OCI-LY3 (cell line): ENCODE results near the gene CCDC157.
"Not testable (repeated sequence)": the region's sequence is repeated elsewhere in the genome, so short reads cannot be mapped to it uniquely, and the experiment has no call there.

Experiments
- H2AFZ ChIP-seq: fragments of 200-600, 300-600 bp; shearing (Covaris generic); 2 replicates; pipeline ENCODE4 v1.6.0; 2014; ENCODE audit warnings: antibody characterized with exemption, low read depth, low read length
- H3K27ac ChIP-seq: fragments of 200-600, 300-600 bp; sonication (generic); 2 replicates; pipeline ENCODE4 v1.5.1; 2014; ENCODE audit warnings: mild to moderate bottlenecking, low read length, moderate library complexity, mixed read lengths
- H3K27me3 ChIP-seq: fragments of 200-600, 300-600 bp; sonication (generic); 2 replicates; pipeline ENCODE4 v1.6.1; 2014; ENCODE audit warnings: low read depth, low read length, mixed read lengths
- H3K36me3 ChIP-seq: fragments of 200-600, 300-600 bp; sonication (generic); replicated peaks from 2 replicates; pipeline ENCODE3; 2014; ENCODE audit warnings: low read depth, low read length, mixed read lengths
- H3K4me1 ChIP-seq: fragments of 300-600, 200-600 bp; sonication (generic); 2 replicates; pipeline ENCODE4 v1.6.1; 2014; ENCODE audit warnings: low read length, mixed read lengths
- H3K4me2 ChIP-seq: fragments of 200-600, 300-600 bp; sonication (generic); 2 replicates; pipeline ENCODE4 v1.6.1; 2014; ENCODE audit warnings: low read length, mixed read lengths
- H3K4me3 ChIP-seq: fragments of 300-600, 200-600 bp; sonication (generic); 2 replicates; pipeline ENCODE4 v1.5.1; 2014; ENCODE audit warnings: antibody characterized with exemption, mild to moderate bottlenecking, low read length, moderate library complexity
- H3K79me2 ChIP-seq: fragments of 300-600, 200-600 bp; shearing (Covaris generic); 2 replicates; pipeline ENCODE4 v1.6.1; 2014; ENCODE audit warnings: mild to moderate bottlenecking, low read length, mixed read lengths
- H3K9ac ChIP-seq: fragments of 300-600, 200-600 bp; shearing (Covaris generic); 2 replicates; pipeline ENCODE4 v1.6.0; 2014; ENCODE audit warnings: mild to moderate bottlenecking, low read length, moderate library complexity
- H3K9me3 ChIP-seq: fragments of 200-600, 300-600 bp; shearing (Covaris generic); 2 replicates; pipeline ENCODE4 v1.6.1; 2014; ENCODE audit warnings: low read length, mixed read lengths; ENCODE audit not compliant: insufficient read depth
- H4K20me1 ChIP-seq: fragments of 200-600, 300-600 bp; sonication (generic); 2 replicates; pipeline ENCODE4 v1.6.1; 2016; ENCODE audit warnings: low read length, mixed read lengths; ENCODE audit not compliant: insufficient read depth
- EZH2phosphoT487 ChIP-seq: fragments of 200-600 bp; shearing (Covaris generic); IDR thresholded peaks from 2 replicates; pipeline ENCODE4 v1.6.1; 2018; ENCODE audit warnings: antibody characterized with exemption, mixed run types, low read depth
- TF ChIP-seq, protein P1 (sequence below): fragments of 200-600, 300-600 bp; sonication (generic); IDR thresholded peaks from 2 replicates; pipeline ENCODE4 v1.5.1; 2014; ENCODE audit warnings: antibody characterized with exemption, low read length, low read depth

CCDC157 gene

DNA sequence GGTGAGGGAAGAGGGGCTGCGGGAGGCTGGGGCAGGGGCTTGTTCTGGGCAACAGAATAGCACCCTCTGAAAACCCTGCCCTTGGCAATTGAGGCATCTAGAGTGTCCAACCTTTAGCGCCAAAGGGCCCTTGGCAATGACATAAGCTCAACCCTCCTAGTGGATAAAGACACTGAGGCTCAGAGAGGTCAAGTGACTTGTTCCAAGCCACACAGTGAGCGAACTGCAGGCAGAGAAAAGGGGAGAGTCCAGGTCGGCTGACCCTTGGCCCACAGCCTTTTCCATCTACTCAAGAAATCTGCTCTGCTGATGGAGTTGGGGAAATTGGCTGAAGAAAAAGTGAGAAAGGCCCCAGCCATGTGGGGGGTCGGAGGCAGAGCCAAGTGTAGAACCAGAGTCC is 42.9 kb downstream of the CCDC157 start:
- H3K4me2 ChIP-seq, result no peak overlapping the region
- TF ChIP-seq, protein P1, sequence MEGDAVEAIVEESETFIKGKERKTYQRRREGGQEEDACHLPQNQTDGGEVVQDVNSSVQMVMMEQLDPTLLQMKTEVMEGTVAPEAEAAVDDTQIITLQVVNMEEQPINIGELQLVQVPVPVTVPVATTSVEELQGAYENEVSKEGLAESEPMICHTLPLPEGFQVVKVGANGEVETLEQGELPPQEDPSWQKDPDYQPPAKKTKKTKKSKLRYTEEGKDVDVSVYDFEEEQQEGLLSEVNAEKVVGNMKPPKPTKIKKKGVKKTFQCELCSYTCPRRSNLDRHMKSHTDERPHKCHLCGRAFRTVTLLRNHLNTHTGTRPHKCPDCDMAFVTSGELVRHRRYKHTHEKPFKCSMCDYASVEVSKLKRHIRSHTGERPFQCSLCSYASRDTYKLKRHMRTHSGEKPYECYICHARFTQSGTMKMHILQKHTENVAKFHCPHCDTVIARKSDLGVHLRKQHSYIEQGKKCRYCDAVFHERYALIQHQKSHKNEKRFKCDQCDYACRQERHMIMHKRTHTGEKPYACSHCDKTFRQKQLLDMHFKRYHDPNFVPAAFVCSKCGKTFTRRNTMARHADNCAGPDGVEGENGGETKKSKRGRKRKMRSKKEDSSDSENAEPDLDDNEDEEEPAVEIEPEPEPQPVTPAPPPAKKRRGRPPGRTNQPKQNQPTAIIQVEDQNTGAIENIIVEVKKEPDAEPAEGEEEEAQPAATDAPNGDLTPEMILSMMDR, result no peak
- no peak for TF ChIP-seq EZH2phosphoT487

DNA sequence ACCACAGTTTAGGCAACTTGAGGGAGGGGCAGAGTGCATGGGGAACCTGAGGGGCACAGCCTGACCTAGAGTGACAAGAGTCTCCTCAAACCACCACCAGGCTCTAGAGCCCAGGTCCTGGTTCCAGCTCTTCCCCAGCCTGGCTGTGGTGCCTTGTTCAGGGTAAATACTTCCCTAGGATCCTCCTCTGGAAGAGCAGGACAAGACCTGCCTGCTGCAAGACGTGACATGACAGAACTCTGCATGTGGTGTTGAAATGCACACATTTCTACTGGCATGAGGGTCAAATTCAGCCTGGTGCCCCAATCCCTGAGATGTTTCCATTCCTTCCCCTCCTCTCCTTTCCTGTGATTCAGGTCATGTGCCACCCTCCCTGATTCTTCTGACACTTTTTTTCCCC is 43.4 kb downstream of the CCDC157 start:
- no peaks in the 10 kb centered on the region for H3K36me3 ChIP-seq
- H3K27ac ChIP-seq, result no peak overlapping the region
- H3K27me3 ChIP-seq, result 0 out of 2 replicates have a peak, but pooled peaks cover 7% of the 10 kb centered on the region
- TF ChIP-seq, protein P1, result no peak
- TF ChIP-seq EZH2phosphoT487, result no peak
- no peaks in the 10 kb centered on the region for H3K79me2 ChIP-seq
- no peak overlapping the region for H3K4me3 ChIP-seq
- no peaks in the 10 kb centered on the region for H3K9me3 ChIP-seq
- no peaks in the 10 kb centered on the region for H4K20me1 ChIP-seq
- no peak overlapping the region for H3K9ac ChIP-seq
- H2AFZ ChIP-seq, result no peak overlapping the region
- peaks cover 13% of the 10 kb centered on the region for H3K4me1 ChIP-seq
- H3K4me2 ChIP-seq, result no peak overlapping the region

More for the DNA sequence above, 42.9 kb downstream of the CCDC157 start:
- no peaks in the 10 kb centered on the region for H3K79me2 ChIP-seq
- H3K36me3 ChIP-seq, result no peaks in the 10 kb centered on the region
- H3K4me3 ChIP-seq, result no peak overlapping the region
- 0 out of 2 replicates have a peak, but pooled peaks cover 7% of the 10 kb centered on the region for H3K27me3 ChIP-seq
- no peaks in the 10 kb centered on the region for H4K20me1 ChIP-seq
- H3K9ac ChIP-seq, result no peak overlapping the region
- H3K27ac ChIP-seq, result no peak overlapping the region
- H3K9me3 ChIP-seq, result no peaks in the 10 kb centered on the region
- H3K4me1 ChIP-seq, result peaks cover 13% of the 10 kb centered on the region
- H2AFZ ChIP-seq, result no peak overlapping the region

DNA sequence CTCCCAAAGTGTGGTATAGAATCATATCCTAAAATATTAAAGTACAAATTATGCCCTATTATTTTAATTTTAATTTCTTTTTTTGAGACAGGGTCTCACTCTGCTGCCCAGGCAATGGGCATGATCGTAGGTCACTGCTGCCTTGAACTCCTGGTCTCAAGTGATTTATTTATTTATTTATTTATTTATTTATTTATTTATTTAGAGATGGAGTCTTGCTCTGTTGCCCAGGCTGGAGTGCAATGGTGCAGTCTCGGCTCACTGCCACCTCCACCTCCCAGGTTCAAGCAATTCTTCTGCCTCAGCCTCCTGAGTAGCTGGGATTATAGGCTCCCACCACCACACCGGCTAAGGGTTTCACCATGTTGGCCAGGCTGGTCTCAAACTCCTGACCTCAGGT is 44.2 kb downstream of the CCDC157 start:
- not testable (repeated sequence) for H3K27ac ChIP-seq, H2AFZ ChIP-seq, H3K27me3 ChIP-seq, H3K9ac ChIP-seq, H3K4me3 ChIP-seq, H3K9me3 ChIP-seq, H4K20me1 ChIP-seq, H3K4me2 ChIP-seq, H3K36me3 ChIP-seq, H3K79me2 ChIP-seq
- peaks cover 13% of the 10 kb centered on the region for H3K4me1 ChIP-seq

DNA sequence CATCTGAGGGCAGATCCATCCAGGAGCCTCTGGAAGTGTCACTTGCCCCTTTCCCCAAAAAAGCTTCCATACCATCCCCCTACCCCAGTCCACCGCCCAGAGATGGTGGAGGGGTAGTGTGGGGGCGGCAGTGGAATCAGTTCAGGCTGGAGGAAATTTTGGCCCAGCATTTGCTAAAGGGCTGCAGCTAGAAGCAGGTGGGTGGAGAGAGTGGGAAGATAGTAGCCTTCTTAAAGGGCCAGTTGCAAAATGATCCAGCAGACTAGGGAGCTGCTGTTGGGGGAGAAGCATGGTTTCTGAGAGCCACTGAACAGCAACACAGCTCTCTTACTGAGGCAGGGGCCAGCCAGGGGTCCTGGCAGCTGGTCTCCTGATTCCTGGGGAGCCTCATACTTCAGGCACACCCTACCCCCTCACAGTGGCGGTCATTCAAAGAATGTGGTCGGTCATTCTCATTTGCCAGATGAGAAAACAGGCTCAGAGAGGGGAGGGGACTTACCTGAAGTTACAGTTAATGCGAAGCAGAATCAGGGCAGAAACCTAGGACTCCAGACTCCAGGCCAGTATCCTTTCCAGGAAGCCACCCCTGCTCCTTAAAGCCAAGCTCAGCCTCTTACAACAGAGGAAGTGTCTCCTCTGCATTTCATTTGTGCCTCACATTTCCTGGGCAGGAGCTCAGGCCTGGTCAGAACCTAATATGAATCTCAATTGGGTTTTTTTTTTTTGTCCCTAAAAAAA is 45.4 kb downstream of the CCDC157 start:
- Histone ChIP-seq H3K79me2 (no peaks in the 10 kb centered on the region), H3K9me3 (no peaks in the 10 kb centered on the region), H2AFZ (no peak overlapping the region), H3K4me2 (no peak overlapping the region), H3K4me1 (peaks cover 8% of the 10 kb centered on the region), H3K36me3 (peaks cover 8% of the 10 kb centered on the region), H3K9ac (no peak overlapping the region), H3K4me3 (no peak overlapping the region), H3K27ac (no peak overlapping the region), H4K20me1 (no peaks in the 10 kb centered on the region), H3K27me3 (0 out of 2 replicates have a peak, but pooled peaks cover 7% of the 10 kb centered on the region)
- TF ChIP-seq EZH2phosphoT487, result no peak
- TF ChIP-seq, protein P1, result no peak

DNA sequence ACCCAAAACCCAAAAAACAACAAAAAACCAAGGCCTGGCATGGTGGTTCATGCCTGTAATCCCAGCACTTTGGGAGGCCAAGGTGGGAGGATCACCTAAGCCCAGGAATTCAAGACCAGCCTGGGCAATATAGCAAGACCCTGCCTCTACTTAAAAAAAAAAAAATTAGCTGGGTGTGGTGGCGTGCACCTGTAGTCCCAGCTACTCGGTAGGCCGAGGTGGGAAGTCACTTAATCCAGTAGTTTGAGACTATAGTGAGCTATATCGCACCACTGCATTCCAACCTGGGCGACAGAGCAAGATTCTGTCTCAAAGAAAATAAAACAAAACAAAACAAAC is 45.9 kb downstream of the CCDC157 start:
- H3K9me3 ChIP-seq, H2AFZ ChIP-seq, H4K20me1 ChIP-seq, H3K4me3 ChIP-seq, H3K4me2 ChIP-seq, H3K27ac ChIP-seq, H3K79me2 ChIP-seq, H3K9ac ChIP-seq, H3K4me1 ChIP-seq, H3K27me3 ChIP-seq: not testable (repeated sequence)
- H3K36me3 ChIP-seq, result peaks cover 11% of the 10 kb centered on the region
